HCT116 (cell line): ENCODE results near the gene MMP12. TPM values are rescaled to one million over a fixed set of nuclear protein-coding genes. Genes with fewer than 3 reads are reported as not detected.

Experiments
- ATAC-seq: fragments of 200-7000 bp; cut with Tn5 transposase; 2 replicates; pipeline ENCODE4 v1.9.1; 2020; ENCODE audit warnings: mild to moderate bottlenecking, moderate library complexity
- BruUV-seq: library from RNA; stranded (reverse); fragments of 400-500 nt; replicated peaks from 2 replicates; lab custom pipeline; 2021; lab: Mats Ljungman, UMichigan
- CTCF ChIA-PET: fragments of 300-600 bp; sonication (Branson Sonifier 250); formaldehyde crosslinking; loops from one replicate; lab custom pipeline; 2021; ENCODE audit warnings: antibody characterized with exemption; lab: Charles Lee
- POLR2A ChIA-PET: fragments of 300-600, 350-600 bp; sonication (Branson Sonifier 250); formaldehyde crosslinking; loops from one replicate; lab custom pipeline; 2021; ENCODE audit warnings: antibody characterized with exemption; lab: Charles Lee
- RAD21 ChIA-PET, 2 experiments: fragments of 300-600 bp; sonication (Branson Sonifier 250); formaldehyde crosslinking; loops; one replicate each; lab custom pipeline; 2023; ENCODE audit warnings: low total read pairs in 2 of 2; ENCODE audit not compliant: uncharacterized antibody in 2 of 2, unreplicated experiment in 2 of 2, low non-redundant PET in 1 of 2; lab: Charles Lee
- DNase-seq: peaks from one replicate; pipeline ENCODE4 v3.0.0-alpha.2; 2010; ENCODE audit warnings: low read depth, low spot score
- H2AFZ ChIP-seq: fragments of 200-600 bp; shearing (Covaris generic), sonication (generic); 2 replicates; pipeline ENCODE4 v1.6.1; 2017; ENCODE audit warnings: low read depth, mixed run types, mixed read lengths, antibody characterized with exemption, low read length; ENCODE audit not compliant: poor library complexity, severe bottlenecking
- H3K27ac ChIP-seq: 2 replicates; pipeline ENCODE4 v1.5.1; 2012; ENCODE audit warnings: low read depth, low read length
- H3K27me3 ChIP-seq: fragments of 200-600 bp; sonication (generic); 2 replicates; pipeline ENCODE4 v1.6.1; 2016; ENCODE audit warnings: mixed run types, low read length, mixed read lengths; ENCODE audit not compliant: insufficient read depth
- H3K36me3 ChIP-seq, 2 experiments: fragments of 200-500 bp in 1 of 2; fragments of 200-600 bp in 1 of 2; sonication (Bioruptor generic) in 1 of 2; sonication (generic) in 1 of 2; 2 replicates each; pipeline versions ENCODE4 v1.5.1 to v1.6.1; 2014 to 2016; ENCODE audit warnings: low read length in 2 of 2, inconsistent platforms in 1 of 2, mixed read lengths in 1 of 2, mixed run types in 1 of 2; ENCODE audit not compliant: insufficient read depth in 2 of 2, control insufficient read depth in 1 of 2
- H3K4me1 ChIP-seq, 2 experiments: fragments of 200-600 bp in 1 of 2; sonication (generic) in 1 of 2; 2 replicates each; pipeline versions ENCODE4 v1.5.1 to v1.6.1; 2012 to 2017; ENCODE audit warnings: low read length in 2 of 2, inconsistent platforms in 1 of 2, mild to moderate bottlenecking in 1 of 2, mixed read lengths in 1 of 2, mixed run types in 1 of 2, moderate library complexity in 1 of 2; ENCODE audit not compliant: insufficient read depth in 2 of 2, control insufficient read depth in 1 of 2
- H3K4me2 ChIP-seq: fragments of 200-600 bp; sonication (generic); 2 replicates; pipeline ENCODE4 v1.6.1; 2017; ENCODE audit warnings: mixed run types, low read length, mixed read lengths
- H3K4me3 ChIP-seq, 2 experiments: fragments of 200-600 bp in 1 of 2; sonication (generic) in 1 of 2; replicated peaks in 1 of 2; 2 replicates each; pipeline ENCODE4 v1.5.1; 2011 to 2016; ENCODE audit warnings: low read length in 2 of 2, control low read depth in 1 of 2, low read depth in 1 of 2, mild to moderate bottlenecking in 1 of 2, mixed read lengths in 1 of 2, mixed run types in 1 of 2
- H3K79me2 ChIP-seq: fragments of 200-600 bp; sonication (generic); 2 replicates; pipeline ENCODE4 v1.6.1; 2017; ENCODE audit warnings: mild to moderate bottlenecking, mixed run types, low read length, moderate library complexity, mixed read lengths; ENCODE audit not compliant: insufficient read depth
- H3K9ac ChIP-seq: fragments of 200-600 bp; sonication (generic); 2 replicates; pipeline ENCODE4 v1.6.1; 2016; ENCODE audit warnings: low read length, mixed read lengths
- H3K9me2 ChIP-seq: fragments of 200-600 bp; sonication (generic), shearing (Covaris generic); 2 replicates; pipeline ENCODE4 v1.6.1; 2017; ENCODE audit warnings: mixed run types, mild to moderate bottlenecking, moderate library complexity; ENCODE audit not compliant: insufficient read depth
- H3K9me3 ChIP-seq, 2 experiments: fragments of 200-500 bp in 1 of 2; fragments of 200-600 bp in 1 of 2; sonication (Bioruptor generic) in 1 of 2; sonication (generic) in 1 of 2; 2 replicates each; pipeline ENCODE4 v1.6.1; 2014 to 2017; ENCODE audit warnings: low read length in 2 of 2, mixed read lengths in 2 of 2, inconsistent platforms in 1 of 2, low read depth in 1 of 2, mild to moderate bottlenecking in 1 of 2, mixed run types in 1 of 2, moderate library complexity in 1 of 2; ENCODE audit not compliant: control insufficient read depth in 1 of 2, insufficient read depth in 1 of 2
- H4K20me1 ChIP-seq: fragments of 200-600 bp; sonication (generic), shearing (Covaris generic); 2 replicates; pipeline ENCODE4 v1.6.1; 2017; ENCODE audit warnings: mixed run types, mild to moderate bottlenecking, moderate library complexity; ENCODE audit not compliant: insufficient read depth
- CBX3 ChIP-seq: IDR thresholded peaks from 2 replicates; pipeline ENCODE4 v1.6.1; 2012; ENCODE audit warnings: low read depth
- EGR1 ChIP-seq: IDR thresholded peaks from 2 replicates; pipeline ENCODE4 v1.6.1; 2012; ENCODE audit warnings: low read depth
- ELF1 ChIP-seq: IDR thresholded peaks from 2 replicates; pipeline ENCODE4 v1.6.1; 2012; ENCODE audit warnings: low read depth, borderline replicate concordance
- EZH2 ChIP-seq: fragments of 200-600 bp; sonication (generic); IDR thresholded peaks from 2 replicates; pipeline ENCODE4 v1.6.1; 2017; ENCODE audit warnings: antibody characterized with exemption, mixed run types
- EZH2phosphoT487 ChIP-seq: fragments of 200-600 bp; IDR thresholded peaks from 2 replicates; pipeline ENCODE4 v1.6.1; 2018; ENCODE audit warnings: antibody characterized with exemption, borderline replicate concordance
- FOSL1 ChIP-seq: IDR thresholded peaks from 2 replicates; pipeline ENCODE4 v1.6.1; 2012; ENCODE audit warnings: low read depth
- POLR2A ChIP-seq: IDR thresholded peaks from 2 replicates; pipeline ENCODE4 v1.7.0; 2011; ENCODE audit warnings: borderline replicate concordance; ENCODE audit not compliant: insufficient read depth, insufficient read length; ENCODE audit errors: extremely low read depth
- POLR2AphosphoS5 ChIP-seq: IDR thresholded peaks from 2 replicates; pipeline ENCODE4 v1.6.1; 2011; ENCODE audit warnings: mild to moderate bottlenecking, low read depth, low read length, moderate library complexity
- RAD21 ChIP-seq: IDR thresholded peaks from 2 replicates; pipeline ENCODE4 v1.6.1; 2012; ENCODE audit warnings: low read depth, mild to moderate bottlenecking
- REST ChIP-seq: IDR thresholded peaks from 2 replicates; pipeline ENCODE4 v1.6.1; 2012; ENCODE audit warnings: low read depth
- SIN3A ChIP-seq: IDR thresholded peaks from 2 replicates; pipeline ENCODE4 v1.6.1; 2012; ENCODE audit warnings: low read depth
- SP1 ChIP-seq: IDR thresholded peaks from 2 replicates; pipeline ENCODE4 v1.6.1; 2012; ENCODE audit warnings: low read depth
- SRF ChIP-seq: IDR thresholded peaks from 2 replicates; pipeline ENCODE4 v1.6.1; 2012; ENCODE audit warnings: low read depth
- YY1 ChIP-seq: IDR thresholded peaks from 2 replicates; pipeline ENCODE4 v1.6.1; 2011; ENCODE audit warnings: low read length, low read depth, moderate library complexity, mild to moderate bottlenecking; ENCODE audit not compliant: insufficient replicate concordance; ENCODE audit errors: extremely low read depth
- ZFX ChIP-seq: fragments of 450-650 bp; IDR thresholded peaks from 2 replicates; pipeline ENCODE4 v1.6.1; 2017
- ZNF274 ChIP-seq: fragments of 200-500 bp; sonication (Bioruptor generic); IDR thresholded peaks from 2 replicates; pipeline ENCODE4 v1.6.1; 2014; ENCODE audit warnings: mild to moderate bottlenecking, low read depth, low read length, inconsistent platforms
- intact Hi-C: fragments of 100-400 bp; cut with micrococcal nuclease; formaldehyde crosslinking; loops from 2 replicates; pipeline ENCODE4 v1.10.0; 2022
- total RNA-seq: library from RNA; stranded (reverse); gene quantifications from one replicate; pipeline ENCODE4 v1.2.1, GENCODE V29; 2021; ENCODE audit not compliant: unreplicated experiment
- TF ChIP-seq, protein P1 (sequence below): IDR thresholded peaks from 2 replicates; pipeline ENCODE4 v1.6.1; 2011; ENCODE audit warnings: mild to moderate bottlenecking, low read length, moderate library complexity; ENCODE audit not compliant: insufficient replicate concordance; ENCODE audit errors: extremely low read depth
- TF ChIP-seq, protein P2 (sequence below): IDR thresholded peaks from 2 replicates; pipeline ENCODE4 v1.6.1; 2012
- TF ChIP-seq, protein P3 (sequence below): IDR thresholded peaks from 2 replicates; pipeline ENCODE4 v1.6.1; 2012

MMP12 gene
- total RNA-seq, 1 experiment from 2014 or later, result not detected

GRCh38 chr11:102878595-102878994 is 3.8 kb upstream of the MMP12 start:
- Histone ChIP-seq H3K27ac (no peak overlapping the region), H3K9me3 (no peaks in the 10 kb centered on the region), H3K9ac (no peak overlapping the region), H4K20me1 (no peaks in the 10 kb centered on the region), H3K36me3 (no peaks in the 10 kb centered on the region), H3K27me3 (no peaks in the 10 kb centered on the region), H3K4me1 (no peaks in the 10 kb centered on the region), H3K4me2 (no peak overlapping the region), H3K4me3 (no peak overlapping the region), H3K79me2 (no peaks in the 10 kb centered on the region), H3K9me2 (no peaks in the 10 kb centered on the region), H2AFZ (no peak overlapping the region)
- DNase-seq (no peak), ATAC-seq (no peak)
- BruUV-seq, result no TSS peak
- intact Hi-C loops, result no loop called here
- RAD21 ChIA-PET, result no interaction called here
- CTCF ChIA-PET, result interaction anchor here (1.3 kb wide), 1 partner anchor 36 kb away, joined by 3 read pairs; no protein-coding TSS in a partner anchor
- TF ChIP-seq SRF (no peak), SP1 (no peak), POLR2AphosphoS5 (no peak), REST (no peak), SIN3A (no peak), RAD21 (no peak), CBX3 (no peak), FOSL1 (no peak), EZH2 (no peak), YY1 (no peak), EZH2phosphoT487 (no peak), ZFX (no peak), EGR1 (no peak), ZNF274 (no peak), POLR2A (no peak), ELF1 (no peak)
- TF ChIP-seq, protein P1, sequence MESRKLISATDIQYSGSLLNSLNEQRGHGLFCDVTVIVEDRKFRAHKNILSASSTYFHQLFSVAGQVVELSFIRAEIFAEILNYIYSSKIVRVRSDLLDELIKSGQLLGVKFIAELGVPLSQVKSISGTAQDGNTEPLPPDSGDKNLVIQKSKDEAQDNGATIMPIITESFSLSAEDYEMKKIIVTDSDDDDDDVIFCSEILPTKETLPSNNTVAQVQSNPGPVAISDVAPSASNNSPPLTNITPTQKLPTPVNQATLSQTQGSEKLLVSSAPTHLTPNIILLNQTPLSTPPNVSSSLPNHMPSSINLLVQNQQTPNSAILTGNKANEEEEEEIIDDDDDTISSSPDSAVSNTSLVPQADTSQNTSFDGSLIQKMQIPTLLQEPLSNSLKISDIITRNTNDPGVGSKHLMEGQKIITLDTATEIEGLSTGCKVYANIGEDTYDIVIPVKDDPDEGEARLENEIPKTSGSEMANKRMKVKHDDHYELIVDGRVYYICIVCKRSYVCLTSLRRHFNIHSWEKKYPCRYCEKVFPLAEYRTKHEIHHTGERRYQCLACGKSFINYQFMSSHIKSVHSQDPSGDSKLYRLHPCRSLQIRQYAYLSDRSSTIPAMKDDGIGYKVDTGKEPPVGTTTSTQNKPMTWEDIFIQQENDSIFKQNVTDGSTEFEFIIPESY, result no peak
- TF ChIP-seq, protein P2, sequence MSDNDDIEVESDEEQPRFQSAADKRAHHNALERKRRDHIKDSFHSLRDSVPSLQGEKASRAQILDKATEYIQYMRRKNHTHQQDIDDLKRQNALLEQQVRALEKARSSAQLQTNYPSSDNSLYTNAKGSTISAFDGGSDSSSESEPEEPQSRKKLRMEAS, result no peak
- TF ChIP-seq, protein P3, sequence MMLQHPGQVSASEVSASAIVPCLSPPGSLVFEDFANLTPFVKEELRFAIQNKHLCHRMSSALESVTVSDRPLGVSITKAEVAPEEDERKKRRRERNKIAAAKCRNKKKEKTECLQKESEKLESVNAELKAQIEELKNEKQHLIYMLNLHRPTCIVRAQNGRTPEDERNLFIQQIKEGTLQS, result no peak
- POLR2A ChIA-PET, result no interaction called here
